Neural progenitor cell (in vitro differentiated cells): ENCODE results near the gene ZFP36. TPM values are rescaled to one million over a fixed set of nuclear protein-coding genes. Genes with fewer than 3 reads are reported as not detected.

Experiments
- DNase-seq: peaks from one replicate; pipeline ENCODE4 v3.0.0-alpha.2; 2016; ENCODE audit warnings: low spot score
- H2AFZ ChIP-seq: fragments of 200-600 bp; sonication (generic); replicated peaks from 2 replicates; pipeline ENCODE4 v1.6.1; 2016; ENCODE audit warnings: antibody characterized with exemption
- H3F3A ChIP-seq: fragments of 200-600 bp; sonication (generic); 2 replicates; pipeline ENCODE4 v1.6.1; 2016; ENCODE audit warnings: antibody characterized with exemption, low read depth
- H3K27ac ChIP-seq: fragments of 200-600 bp; sonication (generic); 2 replicates; pipeline ENCODE4 v1.5.1; 2016; ENCODE audit warnings: mild to moderate bottlenecking
- H3K27me3 ChIP-seq: fragments of 200-600 bp; sonication (generic); 2 replicates; pipeline ENCODE4 v1.6.1; 2016; ENCODE audit warnings: mild to moderate bottlenecking, moderate library complexity
- H3K36me3 ChIP-seq: fragments of 200-600 bp; sonication (generic); 2 replicates; pipeline ENCODE4 v1.5.1; 2016
- H3K4me1 ChIP-seq: fragments of 200-600 bp; sonication (generic); 2 replicates; pipeline ENCODE4 v1.6.1; 2016; ENCODE audit warnings: mixed run types
- H3K4me2 ChIP-seq: fragments of 200-600 bp; sonication (generic); 2 replicates; pipeline ENCODE4 v1.6.1; 2016
- H3K4me3 ChIP-seq: fragments of 200-600 bp; sonication (generic); 2 replicates; pipeline ENCODE4 v1.5.1; 2016
- H3K79me2 ChIP-seq: fragments of 200-600 bp; sonication (generic); 2 replicates; pipeline ENCODE4 v1.6.1; 2016; ENCODE audit warnings: low read depth
- H3K9ac ChIP-seq: fragments of 200-600 bp; sonication (generic); 2 replicates; pipeline ENCODE4 v1.6.1; 2016
- H3K9me3 ChIP-seq: fragments of 200-600 bp; sonication (generic); 2 replicates; pipeline ENCODE4 v1.5.1; 2016; ENCODE audit warnings: low read depth
- H4K20me1 ChIP-seq: fragments of 200-600 bp; sonication (generic); 2 replicates; pipeline ENCODE4 v1.6.1; 2016; ENCODE audit warnings: low read depth
- H3K27ac Mint-ChIP-seq: 3 replicates; pipeline ENCODE4 v1.8.0; 2021; ENCODE audit warnings: mixed read lengths
- H3K27me3 Mint-ChIP-seq: 2 replicates; pipeline ENCODE4 v1.8.0; 2022; ENCODE audit warnings: low read depth, mild to moderate bottlenecking, inconsistent platforms, moderate library complexity, mixed read lengths; ENCODE audit not compliant: insufficient read depth
- H3K36me3 Mint-ChIP-seq: 3 replicates; pipeline ENCODE4 v1.8.0; 2021; ENCODE audit warnings: mixed read lengths
- H3K4me1 Mint-ChIP-seq: 3 replicates; pipeline ENCODE4 v1.8.0; 2021; ENCODE audit warnings: mixed read lengths
- H3K4me3 Mint-ChIP-seq: 3 replicates; pipeline ENCODE4 v1.8.0; 2021; ENCODE audit warnings: mild to moderate bottlenecking, moderate library complexity, mixed read lengths
- H3K9me3 Mint-ChIP-seq: 3 replicates; pipeline ENCODE4 v1.8.0; 2020; ENCODE audit warnings: mixed read lengths
- EZH2 ChIP-seq: fragments of 200-600 bp; sonication (generic); IDR thresholded peaks from 2 replicates; pipeline ENCODE4 v1.6.1; 2017; ENCODE audit warnings: antibody characterized with exemption, mild to moderate bottlenecking, moderate library complexity
- EZH2phosphoT487 ChIP-seq: fragments of 200-600 bp; sonication (generic); IDR thresholded peaks from 2 replicates; pipeline ENCODE4 v1.6.1; 2017; ENCODE audit warnings: antibody characterized with exemption
- total RNA-seq: library from RNA; depleted of rRNA; stranded (reverse); fragments of >200 nt; gene quantifications from 2 replicates; pipeline ENCODE4 v1.2.3, GENCODE V29; 2015; ENCODE audit warnings: low replicate concordance
- TF ChIP-seq, protein P1 (sequence below): fragments of 200-600 bp; sonication (generic); IDR thresholded peaks from 2 replicates; pipeline ENCODE4 v1.5.1; 2017; ENCODE audit warnings: antibody characterized with exemption, mild to moderate bottlenecking

Gene ZFP36
- total RNA-seq, 1 donor from 2014 or later = not detected

DNA sequence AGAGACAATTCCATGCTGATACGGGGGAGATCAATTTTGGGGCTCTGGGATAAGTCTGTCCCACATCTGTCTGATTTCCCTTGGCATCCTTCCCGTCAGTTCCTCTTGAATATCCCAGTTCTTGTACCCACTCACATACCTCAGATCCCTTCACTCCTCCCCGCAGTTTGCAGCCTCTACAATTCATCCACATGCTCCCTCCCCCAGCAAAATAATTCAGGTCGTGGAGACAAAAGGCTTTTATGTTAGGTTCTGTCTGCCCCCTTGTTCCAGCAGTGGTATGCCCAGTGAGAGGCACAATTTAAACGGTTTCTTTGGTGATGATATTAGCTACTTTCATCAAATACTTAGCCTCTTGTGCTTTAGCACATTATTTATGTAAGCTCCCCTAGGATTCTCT is 19.5 kb downstream of the ZFP36 start:
- Histone ChIP-seq H2AFZ (no peak overlapping the region), H3K27ac (peak overlapping the region; percentile 42), H3K9me3 (no peaks in the 10 kb centered on the region), H3K79me2 (no peaks in the 10 kb centered on the region), H3K4me3 (no peak overlapping the region), H4K20me1 (peaks cover 10% of the 10 kb centered on the region), H3F3A (peaks cover 38% of the 10 kb centered on the region), H3K36me3 (no peaks in the 10 kb centered on the region), H3K4me2 (no peak overlapping the region), H3K27me3 (no peaks in the 10 kb centered on the region), H3K4me1 (peaks cover 10% of the 10 kb centered on the region), H3K9ac (no peak overlapping the region)
- Mint-ChIP-seq H3K9me3 (no peaks in the 10 kb centered on the region), H3K4me1 (peaks cover 24% of the 10 kb centered on the region), H3K27me3 (peaks cover 4% of the 10 kb centered on the region), H3K36me3 (peaks cover 21% of the 10 kb centered on the region), H3K27ac (peak overlapping the region; percentile 8), H3K4me3 (peak overlapping the region; percentile 28)
- DNase-seq = no peak
- TF ChIP-seq EZH2phosphoT487 (no peak), EZH2 (no peak)
- TF ChIP-seq, protein P1, sequence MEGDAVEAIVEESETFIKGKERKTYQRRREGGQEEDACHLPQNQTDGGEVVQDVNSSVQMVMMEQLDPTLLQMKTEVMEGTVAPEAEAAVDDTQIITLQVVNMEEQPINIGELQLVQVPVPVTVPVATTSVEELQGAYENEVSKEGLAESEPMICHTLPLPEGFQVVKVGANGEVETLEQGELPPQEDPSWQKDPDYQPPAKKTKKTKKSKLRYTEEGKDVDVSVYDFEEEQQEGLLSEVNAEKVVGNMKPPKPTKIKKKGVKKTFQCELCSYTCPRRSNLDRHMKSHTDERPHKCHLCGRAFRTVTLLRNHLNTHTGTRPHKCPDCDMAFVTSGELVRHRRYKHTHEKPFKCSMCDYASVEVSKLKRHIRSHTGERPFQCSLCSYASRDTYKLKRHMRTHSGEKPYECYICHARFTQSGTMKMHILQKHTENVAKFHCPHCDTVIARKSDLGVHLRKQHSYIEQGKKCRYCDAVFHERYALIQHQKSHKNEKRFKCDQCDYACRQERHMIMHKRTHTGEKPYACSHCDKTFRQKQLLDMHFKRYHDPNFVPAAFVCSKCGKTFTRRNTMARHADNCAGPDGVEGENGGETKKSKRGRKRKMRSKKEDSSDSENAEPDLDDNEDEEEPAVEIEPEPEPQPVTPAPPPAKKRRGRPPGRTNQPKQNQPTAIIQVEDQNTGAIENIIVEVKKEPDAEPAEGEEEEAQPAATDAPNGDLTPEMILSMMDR = no peak

GRCh38 chr19:39427707-39428106 is 21.1 kb downstream of the ZFP36 start:
- no peaks in the 10 kb centered on the region for H3K36me3 ChIP-seq
- H3K27ac Mint-ChIP-seq = no peak overlapping the region

DNA sequence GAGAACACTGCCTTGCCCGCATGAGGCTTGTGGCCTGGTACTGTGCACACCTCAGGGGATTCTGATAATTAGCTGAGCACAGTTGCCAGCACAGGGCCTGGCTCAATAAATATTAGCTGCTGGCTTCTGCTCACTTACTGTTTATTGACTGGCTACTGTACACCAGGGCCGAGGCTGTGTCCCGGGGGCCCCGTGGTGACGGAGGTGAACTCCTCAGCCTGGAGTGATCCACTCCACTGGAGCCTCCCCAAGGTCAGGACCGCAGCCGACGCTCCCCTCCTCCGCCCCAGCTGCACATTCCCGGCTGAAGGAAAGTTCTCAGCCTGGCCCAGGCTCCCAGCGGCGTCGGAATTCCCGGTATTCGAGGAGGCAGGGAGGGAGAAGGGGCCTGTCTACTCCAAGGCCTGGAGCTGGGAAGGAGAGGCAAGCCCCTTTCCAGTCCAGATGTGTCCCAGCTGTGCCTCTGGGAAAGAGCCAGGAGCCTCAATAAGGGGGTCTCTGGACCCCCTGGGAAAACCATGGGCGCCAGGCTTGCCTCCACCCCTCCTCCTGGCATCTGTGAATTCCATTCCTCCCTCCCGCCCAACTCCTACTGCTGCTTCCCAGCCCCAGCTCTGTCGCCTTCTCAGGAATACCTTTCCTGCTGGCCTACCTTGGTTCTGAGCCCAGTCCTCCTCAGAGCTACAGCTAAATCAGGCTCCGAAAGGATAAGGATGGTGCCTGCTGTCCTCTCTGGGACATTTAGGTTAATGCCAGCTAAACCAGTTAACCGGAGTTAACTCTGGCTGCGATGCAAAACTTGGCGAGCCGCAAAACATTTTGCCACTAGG is 21.9 kb downstream of the ZFP36 start:
- H3K27me3 Mint-ChIP-seq = peaks cover 4% of the 10 kb centered on the region
- no peaks in the 10 kb centered on the region for H3K9me3 Mint-ChIP-seq
- Histone ChIP-seq H2AFZ (no peak overlapping the region), H3K27me3 (no peaks in the 10 kb centered on the region), H3K4me2 (peak overlapping the region; percentile 56), H3K36me3 (peaks cover 4% of the 10 kb centered on the region), H3K79me2 (peaks cover 8% of the 10 kb centered on the region), H4K20me1 (peaks cover 15% of the 10 kb centered on the region), H3K4me3 (no peak overlapping the region), H3K9me3 (no peaks in the 10 kb centered on the region), H3K27ac (peak overlapping the region; percentile 95), H3K9ac (no peak overlapping the region), H3K4me1 (peaks cover 10% of the 10 kb centered on the region), H3F3A (peaks cover 59% of the 10 kb centered on the region)
- peaks cover 22% of the 10 kb centered on the region for H3K36me3 Mint-ChIP-seq
- H3K4me3 Mint-ChIP-seq = peak overlapping the region; percentile 73
- TF ChIP-seq EZH2 (no peak), EZH2phosphoT487 (no peak)
- TF ChIP-seq, protein P1 = no peak
- DNase-seq = peak; percentile 91
- H3K4me1 Mint-ChIP-seq = peaks cover 24% of the 10 kb centered on the region
- H3K27ac Mint-ChIP-seq = peak overlapping the region; percentile 96

More at GRCh38 chr19:39427707-39428106, 21.1 kb downstream of the ZFP36 start:
- DNase-seq = no peak
- Histone ChIP-seq H4K20me1 (peaks cover 10% of the 10 kb centered on the region), H3K9me3 (no peaks in the 10 kb centered on the region), H3K4me3 (no peak overlapping the region), H3K4me2 (no peak overlapping the region), H3K27ac (no peak overlapping the region), H3K9ac (no peak overlapping the region), H2AFZ (no peak overlapping the region), H3F3A (peaks cover 51% of the 10 kb centered on the region), H3K4me1 (peaks cover 10% of the 10 kb centered on the region), H3K27me3 (no peaks in the 10 kb centered on the region), H3K79me2 (peaks cover under 1% of the 10 kb centered on the region)
- Mint-ChIP-seq H3K36me3 (peaks cover 19% of the 10 kb centered on the region), H3K27me3 (peaks cover 4% of the 10 kb centered on the region), H3K4me3 (no peak overlapping the region), H3K9me3 (no peaks in the 10 kb centered on the region), H3K4me1 (peaks cover 24% of the 10 kb centered on the region)
- TF ChIP-seq, protein P1 = no peak
- TF ChIP-seq EZH2phosphoT487 (no peak), EZH2 (no peak)
